Measurements from ENCODE around the gene AKR1B15. TPM values are rescaled to one million over a fixed set of nuclear protein-coding genes. Genes with fewer than 3 reads are reported as not detected.
"Not testable (repeated sequence)": the region's sequence is repeated elsewhere in the genome, so short reads cannot be mapped to it uniquely, and the experiment has no call there.

Gene AKR1B15
- total RNA-seq, 4 donors from 2014 or later: 0.17 TPM; not detected in 3

DNA sequence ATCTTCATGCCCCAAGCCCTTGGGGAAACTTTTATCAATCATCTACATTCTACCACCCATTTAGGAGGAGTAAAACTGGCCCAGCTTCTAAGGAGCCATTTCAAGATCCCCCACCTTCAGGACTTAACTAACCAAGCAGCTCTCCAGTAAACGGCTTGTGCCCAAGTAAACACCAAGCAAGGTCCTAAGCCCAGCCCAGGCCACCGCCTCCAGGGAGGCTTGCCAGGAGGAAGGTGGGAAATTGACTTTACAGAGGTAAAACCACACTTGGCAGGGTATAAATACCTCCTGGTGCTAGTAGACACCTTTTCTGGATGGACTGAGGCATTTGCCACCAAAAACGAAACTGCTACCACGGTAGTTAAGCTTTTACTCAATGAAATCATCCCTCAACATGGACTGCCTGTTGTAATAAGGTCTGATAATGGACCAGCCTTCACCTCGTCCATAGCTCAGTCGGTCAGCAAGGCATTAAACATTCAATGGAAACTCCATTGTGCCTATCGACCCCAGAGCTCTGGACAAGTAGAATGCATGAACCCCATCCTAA is 5.6 kb downstream of the AKR1B15 start:
- Histone ChIP-seq H3K27me3 (no peaks in the 10 kb centered on the region), H3K4me3 (no peak overlapping the region), H3K36me3 (no peaks in the 10 kb centered on the region), H3K9me3 (no peaks in the 10 kb centered on the region), H3K4me1 (no peaks in the 10 kb centered on the region), H3K27ac (replicated peaks in 1 of 4) (no peak overlapping the region)
- no peak for DNase-seq (ENCODE audit: extremely low spot score)
- 92% methylated on average over 5 of the region's 7 CpGs for WGBS
- no peak for TF ChIP-seq POLR2A (IDR thresholded peaks at IDR 0.05; ENCODE audit: low read depth)
- TF ChIP-seq, protein P1, sequence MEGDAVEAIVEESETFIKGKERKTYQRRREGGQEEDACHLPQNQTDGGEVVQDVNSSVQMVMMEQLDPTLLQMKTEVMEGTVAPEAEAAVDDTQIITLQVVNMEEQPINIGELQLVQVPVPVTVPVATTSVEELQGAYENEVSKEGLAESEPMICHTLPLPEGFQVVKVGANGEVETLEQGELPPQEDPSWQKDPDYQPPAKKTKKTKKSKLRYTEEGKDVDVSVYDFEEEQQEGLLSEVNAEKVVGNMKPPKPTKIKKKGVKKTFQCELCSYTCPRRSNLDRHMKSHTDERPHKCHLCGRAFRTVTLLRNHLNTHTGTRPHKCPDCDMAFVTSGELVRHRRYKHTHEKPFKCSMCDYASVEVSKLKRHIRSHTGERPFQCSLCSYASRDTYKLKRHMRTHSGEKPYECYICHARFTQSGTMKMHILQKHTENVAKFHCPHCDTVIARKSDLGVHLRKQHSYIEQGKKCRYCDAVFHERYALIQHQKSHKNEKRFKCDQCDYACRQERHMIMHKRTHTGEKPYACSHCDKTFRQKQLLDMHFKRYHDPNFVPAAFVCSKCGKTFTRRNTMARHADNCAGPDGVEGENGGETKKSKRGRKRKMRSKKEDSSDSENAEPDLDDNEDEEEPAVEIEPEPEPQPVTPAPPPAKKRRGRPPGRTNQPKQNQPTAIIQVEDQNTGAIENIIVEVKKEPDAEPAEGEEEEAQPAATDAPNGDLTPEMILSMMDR (IDR thresholded peaks at IDR 0.05): no peak
- TF ChIP-seq POLR2AphosphoS5 (IDR thresholded peaks at IDR 0.05): no peak
- no peak for TF ChIP-seq EP300 (IDR thresholded peaks at IDR 0.05)
- intact Hi-C loops (cut with DNase I): no loop called here

DNA sequence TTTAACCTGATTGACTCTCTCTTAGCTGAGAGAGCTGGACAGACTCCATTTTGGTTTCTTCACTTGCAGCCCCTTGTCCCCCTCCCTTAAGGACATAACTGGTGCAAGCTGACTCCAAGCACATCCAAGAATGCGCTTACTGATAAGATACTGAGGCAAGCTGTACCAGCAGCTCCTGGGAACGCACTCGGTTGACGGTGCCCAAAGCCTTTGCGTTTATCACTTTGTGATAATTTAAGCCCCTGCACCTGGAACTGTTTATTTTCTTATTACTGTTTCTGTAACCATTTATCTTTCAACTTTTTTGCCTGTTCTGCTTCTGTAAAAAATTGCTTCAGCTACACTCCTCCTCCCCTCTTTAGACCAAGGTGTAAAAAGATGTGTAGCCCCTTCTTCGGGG is 8.5 kb downstream of the AKR1B15 start:
- Histone ChIP-seq H3K36me3 (no peaks in the 10 kb centered on the region), H3K9me3 (no peaks in the 10 kb centered on the region), H3K27ac (replicated peaks in 1 of 4) (no peak overlapping the region), H3K4me3 (no peak overlapping the region), H3K27me3 (no peaks in the 10 kb centered on the region), H3K4me1 (peaks cover 0 to 6% (median 0%) of the 10 kb centered on the region in 4 donors)
- no peak for TF ChIP-seq EP300 (IDR thresholded peaks at IDR 0.05)
- TF ChIP-seq, protein P1 (IDR thresholded peaks at IDR 0.05): no peak
- no peak for TF ChIP-seq POLR2A (IDR thresholded peaks at IDR 0.05; ENCODE audit: low read depth)
- no peak for TF ChIP-seq POLR2AphosphoS5 (IDR thresholded peaks at IDR 0.05)
- WGBS: 41% methylated on average over 6 of the region's 6 CpGs
- intact Hi-C loops (cut with DNase I): no loop called here
- DNase-seq (ENCODE audit: extremely low spot score): no peak

DNA sequence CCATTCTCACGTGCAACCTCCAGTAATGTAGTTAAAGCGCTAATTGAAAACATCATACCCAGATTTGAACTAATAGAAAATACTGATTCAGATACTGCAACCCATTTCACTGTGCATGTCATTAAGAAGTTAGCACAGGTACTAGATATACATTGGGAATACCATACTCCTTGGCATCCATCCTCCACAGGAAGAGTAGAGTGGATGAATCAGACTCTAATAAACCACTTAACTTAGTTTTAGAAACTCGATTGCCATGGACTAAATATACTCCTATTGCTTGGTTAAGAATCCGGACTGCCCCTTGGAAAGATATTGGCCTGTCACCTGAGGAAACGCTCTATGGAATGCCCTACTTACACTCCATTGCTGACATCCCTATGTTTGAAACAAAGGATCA is 9.5 kb downstream of the AKR1B15 start:
- H3K4me1 ChIP-seq: peaks cover 0 to 13% (median 4%) of the 10 kb centered on the region in 4 donors
- TF ChIP-seq POLR2AphosphoS5 (IDR thresholded peaks at IDR 0.05): no peak
- no peak for TF ChIP-seq POLR2A (IDR thresholded peaks at IDR 0.05; ENCODE audit: low read depth)
- TF ChIP-seq, protein P1 (IDR thresholded peaks at IDR 0.05): no peak
- no peak for TF ChIP-seq EP300 (IDR thresholded peaks at IDR 0.05)
- H3K36me3 ChIP-seq: no peaks in the 10 kb centered on the region
- H3K9me3 ChIP-seq: no peaks in the 10 kb centered on the region
- H3K27me3 ChIP-seq: no peaks in the 10 kb centered on the region
- 96% methylated on average over 5 of the region's 5 CpGs for WGBS
- intact Hi-C loops (cut with DNase I): no loop called here
- no peak overlapping the region for H3K4me3 ChIP-seq
- H3K27ac ChIP-seq (replicated peaks in 1 of 4): no peak overlapping the region
- no peak for DNase-seq (ENCODE audit: extremely low spot score)

DNA sequence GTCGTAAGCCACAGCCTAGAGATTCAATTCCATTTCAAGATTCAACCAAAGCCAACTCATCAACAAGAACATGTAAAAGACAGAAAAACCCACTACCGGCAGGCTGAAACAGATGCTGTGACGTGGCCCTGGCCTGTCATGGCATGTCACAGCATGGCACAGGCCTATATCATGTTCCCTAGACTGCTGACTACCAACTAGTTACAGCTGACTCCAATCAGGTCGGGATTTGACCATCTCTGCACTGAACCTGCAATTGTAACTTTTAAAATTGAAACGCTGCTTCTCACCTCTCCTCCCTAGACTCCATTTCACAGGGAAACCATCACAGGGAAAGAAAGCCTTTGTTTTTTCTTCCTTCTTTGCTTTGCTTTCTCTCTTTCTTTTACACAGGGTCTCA is 12.7 kb downstream of the AKR1B15 start:
- H3K4me1 ChIP-seq: peaks cover 0 to 14% (median 7%) of the 10 kb centered on the region in 4 donors
- H3K27me3 ChIP-seq; H3K9me3 ChIP-seq; intact Hi-C loops (cut with DNase I); DNase-seq (ENCODE audit: extremely low spot score); H3K4me3 ChIP-seq; H3K36me3 ChIP-seq; H3K27ac ChIP-seq (replicated peaks in 1 of 4): not testable (repeated sequence)
- WGBS: 73% methylated on average over 5 of the region's 5 CpGs

DNA sequence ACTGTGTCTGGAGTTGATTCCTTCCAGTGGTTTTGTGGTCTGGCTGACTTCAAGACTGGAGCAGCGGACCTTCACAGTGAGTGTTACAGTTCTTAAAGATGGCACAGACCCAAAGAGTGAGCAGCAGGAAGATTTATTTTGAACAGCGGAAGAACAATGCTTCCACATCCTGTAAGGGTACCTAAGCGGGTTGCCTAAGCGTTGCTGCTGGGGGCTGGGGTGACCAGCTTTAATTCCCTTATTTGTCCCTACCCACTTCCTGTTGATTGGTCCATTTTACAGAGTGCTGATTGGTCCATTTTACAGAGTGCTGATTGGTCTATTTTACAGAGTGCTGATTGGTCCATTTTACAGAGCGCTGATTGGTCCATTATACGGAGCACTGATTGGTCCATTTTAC is 13.2 kb downstream of the AKR1B15 start:
- no peak for TF ChIP-seq POLR2AphosphoS5 (IDR thresholded peaks at IDR 0.05)
- TF ChIP-seq POLR2A (IDR thresholded peaks at IDR 0.05; ENCODE audit: low read depth): no peak
- TF ChIP-seq, protein P1 (IDR thresholded peaks at IDR 0.05): no peak
- no peak for TF ChIP-seq EP300 (IDR thresholded peaks at IDR 0.05)
- 79% methylated on average over 5 of the region's 6 CpGs for WGBS

DNA sequence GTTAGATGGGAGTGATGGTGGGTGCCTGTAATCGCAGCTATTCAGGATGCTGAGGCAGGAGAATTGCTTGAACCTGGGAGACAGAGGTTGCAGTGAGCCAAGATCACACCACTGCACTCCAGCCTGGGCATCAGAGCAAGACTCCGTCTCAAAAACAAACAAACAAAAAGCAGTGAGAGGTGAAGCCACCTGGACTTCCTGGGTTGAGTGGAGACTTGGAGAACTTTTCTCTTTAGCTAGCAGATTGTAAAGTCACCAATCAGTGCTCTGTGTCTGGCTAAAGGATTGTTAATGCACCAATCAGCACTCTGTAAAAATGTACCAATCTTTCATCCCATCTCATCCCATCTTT is 14.5 kb downstream of the AKR1B15 start:
- intact Hi-C loops (cut with DNase I); DNase-seq (ENCODE audit: extremely low spot score); H3K4me3 ChIP-seq; H3K27me3 ChIP-seq; H3K36me3 ChIP-seq; H3K9me3 ChIP-seq: not testable (repeated sequence)
- WGBS: 71% methylated on average over 2 of the region's 2 CpGs
- Histone ChIP-seq H3K4me1 (peaks cover 0 to 14% (median 7%) of the 10 kb centered on the region in 4 donors), H3K27ac (replicated peaks in 1 of 4) (peak overlapping the region in 2 of 4 donors; percentile 16 to 60)

More for the DNA sequence above, 13.2 kb downstream of the AKR1B15 start:
- H3K9me3 ChIP-seq: no peaks in the 10 kb centered on the region
- H3K27me3 ChIP-seq: no peaks in the 10 kb centered on the region
- intact Hi-C loops (cut with DNase I): no loop called here
- no peaks in the 10 kb centered on the region for H3K36me3 ChIP-seq
- H3K4me1 ChIP-seq: peaks cover 0 to 14% (median 7%) of the 10 kb centered on the region in 4 donors
- H3K4me3 ChIP-seq: no peak overlapping the region
- no peak for DNase-seq (ENCODE audit: extremely low spot score)
- H3K27ac ChIP-seq (replicated peaks in 1 of 4): no peak overlapping the region

Data from esophagus muscularis mucosa (tissue), 4 donors.